Measurements from ENCODE around the gene CD160. TPM values are rescaled to one million over a fixed set of nuclear protein-coding genes. Genes with fewer than 3 reads are reported as not detected.
A peak's percentile ranks its signal among the peaks of the same experiment; 100 is the strongest.

CD160 gene
- total and polyA plus RNA-seq, 2 experiments from 2014 or later = 0.06 TPM; not detected in 1

GRCh38 chr1:145778146-145778540, 58.8 kb downstream of the CD160 start:
- no peak overlapping the region for H3K4me3 Mint-ChIP-seq
- Histone ChIP-seq H2AFZ (no peak overlapping the region), H3K36me3 (ENCODE audit: insufficient read depth) (no peaks in the 10 kb centered on the region), H3K27ac (ENCODE audit: low read depth) (no peak overlapping the region), H3K9me2 (ENCODE audit: insufficient read depth) (no peaks in the 10 kb centered on the region), H3K79me2 (replicated peaks; ENCODE audit: insufficient read depth) (no peaks in the 10 kb centered on the region), H3K4me1 (ENCODE audit: insufficient read depth) (no peaks in the 10 kb centered on the region), H4K20me1 (replicated peaks; ENCODE audit: insufficient read depth) (no peaks in the 10 kb centered on the region), H3K27me3 (ENCODE audit: insufficient read depth) (no peaks in the 10 kb centered on the region), H3K4me3 (no peak overlapping the region), H3K4me2 (no peak overlapping the region), H3F3A (replicated peaks; ENCODE audit: low read depth) (no peaks in the 10 kb centered on the region)
- H3K27me3 Mint-ChIP-seq (ENCODE audit: insufficient read depth, low read depth, poor library complexity) = peaks cover 2% of the 10 kb centered on the region
- H3K36me3 Mint-ChIP-seq (ENCODE audit: low read depth) = no peaks in the 10 kb centered on the region
- TF ChIP-seq JUNB (IDR thresholded peaks at IDR 0.05; ENCODE audit: unreplicated experiment) (no peak), POLR2AphosphoS5 (IDR thresholded peaks at IDR 0.05; ENCODE audit: low read depth) (no peak), EZH2 (IDR thresholded peaks at IDR 0.05; ENCODE audit: low read depth, unreplicated experiment) (no peak), ZNF114 (CRISPR knock-in tag; IDR thresholded peaks at IDR 0.05) (no peak), NANOG (IDR thresholded peaks at IDR 0.05; ENCODE audit: borderline replicate concordance) (no peak), STAT1 (IDR thresholded peaks at IDR 0.05; ENCODE audit: unreplicated experiment) (no peak), ETS1 (IDR thresholded peaks at IDR 0.05) (no peak), EZH2phosphoT487 (IDR thresholded peaks at IDR 0.05; ENCODE audit: unreplicated experiment) (no peak), CTCF (conservative IDR thresholded peaks at IDR 0.05; ENCODE audit: low read depth in 2 of 2) (no peak)
- H3K4me1 Mint-ChIP-seq = peaks cover 4% of the 10 kb centered on the region; the same call in 1 of the 3 replicates
- ATAC-seq = no peak
- DNase-seq (ENCODE audit: low spot score) = no peak
- H3K9me3 Mint-ChIP-seq = no peaks in the 10 kb centered on the region
- no peak overlapping the region for H3K27ac Mint-ChIP-seq

- H3K4me1 Mint-ChIP-seq = no peaks in the 10 kb centered on the region
- peaks cover 2% of the 10 kb centered on the region for H3K27me3 Mint-ChIP-seq (ENCODE audit: insufficient read depth, low read depth, poor library complexity)
- H3F3A ChIP-seq (replicated peaks; ENCODE audit: low read depth) = no peaks in the 10 kb centered on the region
- no peak overlapping the region for H3K4me2 ChIP-seq
- no peak overlapping the region for H3K4me3 Mint-ChIP-seq
- H3K9me3 Mint-ChIP-seq = no peaks in the 10 kb centered on the region
- peak overlapping the region; percentile 45 for H3K27ac Mint-ChIP-seq
- no peak overlapping the region for H3K27ac ChIP-seq (ENCODE audit: low read depth)
- no peaks in the 10 kb centered on the region for H3K4me1 ChIP-seq (ENCODE audit: insufficient read depth)
- no peaks in the 10 kb centered on the region for H4K20me1 ChIP-seq (replicated peaks; ENCODE audit: insufficient read depth)
- no peaks in the 10 kb centered on the region for H3K79me2 ChIP-seq (replicated peaks; ENCODE audit: insufficient read depth)
- no peaks in the 10 kb centered on the region for H3K36me3 Mint-ChIP-seq (ENCODE audit: low read depth)
- H3K9me2 ChIP-seq (ENCODE audit: insufficient read depth) = no peaks in the 10 kb centered on the region
- no peak overlapping the region for H2AFZ ChIP-seq
- H3K36me3 ChIP-seq (ENCODE audit: insufficient read depth) = no peaks in the 10 kb centered on the region
- H3K4me3 ChIP-seq = no peak overlapping the region
- no peak for DNase-seq (ENCODE audit: low spot score)
- no peak for ATAC-seq
- H3K27me3 ChIP-seq (ENCODE audit: insufficient read depth) = no peaks in the 10 kb centered on the region
- TF ChIP-seq ZNF114 (CRISPR knock-in tag; IDR thresholded peaks at IDR 0.05) = no peak
- TF ChIP-seq CREB1 (CRISPR knock-in tag; IDR thresholded peaks at IDR 0.05; ENCODE audit: low read depth) = no peak
- no peak for TF ChIP-seq STAT1 (IDR thresholded peaks at IDR 0.05; ENCODE audit: unreplicated experiment)
- TF ChIP-seq EZH2phosphoT487 (IDR thresholded peaks at IDR 0.05; ENCODE audit: unreplicated experiment) = no peak
- no peak for TF ChIP-seq EZH2 (IDR thresholded peaks at IDR 0.05; ENCODE audit: low read depth, unreplicated experiment)
- no peak for TF ChIP-seq POLR2AphosphoS5 (IDR thresholded peaks at IDR 0.05; ENCODE audit: low read depth)
- no peak for TF ChIP-seq NANOG (IDR thresholded peaks at IDR 0.05; ENCODE audit: borderline replicate concordance)
- no peak for TF ChIP-seq JUNB (IDR thresholded peaks at IDR 0.05; ENCODE audit: unreplicated experiment)
- no peak for TF ChIP-seq ZNF331 (CRISPR knock-in tag; IDR thresholded peaks at IDR 0.05; ENCODE audit: low read depth)
- TF ChIP-seq CTCF (conservative IDR thresholded peaks at IDR 0.05; ENCODE audit: low read depth in 2 of 2) = no peak
Observed at GRCh38 chr1:145782272-145783099, 63.2 kb downstream of the CD160 start.
